ENCODE measurements around the gene HDAC1. TPM values are rescaled to one million over a fixed set of nuclear protein-coding genes. Genes with fewer than 3 reads are reported as not detected.

Gene HDAC1
- total and polyA plus RNA-seq, 10 donors = 83.0 to 116 (median 98.7) TPM

DNA sequence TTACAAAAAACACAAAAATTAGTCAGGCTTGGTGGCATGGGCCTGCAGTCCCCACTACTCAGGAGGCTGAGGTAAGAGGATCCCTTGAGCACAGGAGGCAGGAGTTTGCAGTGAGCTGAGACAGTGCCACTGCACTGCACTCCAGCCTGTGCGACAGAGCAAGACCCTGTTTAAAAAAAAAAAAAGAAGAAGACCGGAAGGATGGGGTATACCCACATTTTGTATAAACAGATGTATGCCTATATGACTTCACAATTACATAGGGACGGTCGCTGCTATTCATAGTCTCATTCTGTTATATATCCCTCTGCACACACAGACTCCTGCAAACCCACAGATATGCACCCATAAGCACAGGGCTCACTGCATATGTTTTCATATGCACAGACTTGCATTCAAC lies 28.1 kb upstream of the HDAC1 start:
- TF ChIP-seq POLR2AphosphoS5 (IDR thresholded peaks at IDR 0.05) = no peak
- TF ChIP-seq CTCF (IDR thresholded peaks at IDR 0.05 in 8 of 11, conservative IDR thresholded peaks at IDR 0.05 in 3 of 11) = no peak
- TF ChIP-seq POLR2A (IDR thresholded peaks at IDR 0.05) = no peak
- intact Hi-C loops (cut with DNase I; ENCODE audit: low total_unique reads) = no loop called here
- Histone ChIP-seq H3K36me3 (no peaks in the 10 kb centered on the region), H3K27me3 (replicated peaks in 1 of 7) (no peaks in the 10 kb centered on the region), H3K4me1 (peaks cover 5 to 77% (median 41%) of the 10 kb centered on the region in 6 donors), H3K27ac (peak overlapping the region in 3 of 8 donors; percentile 30 to 73 (median 49)), H3K9me3 (no peaks in the 10 kb centered on the region), H3K4me3 (peak overlapping the region in 1 of 8 donors; percentile 12)
- no peak for DNase-seq
- WGBS, 5 donors = 52 to 73% (median 64%) methylated on average over 4 of the region's 4 CpGs

DNA sequence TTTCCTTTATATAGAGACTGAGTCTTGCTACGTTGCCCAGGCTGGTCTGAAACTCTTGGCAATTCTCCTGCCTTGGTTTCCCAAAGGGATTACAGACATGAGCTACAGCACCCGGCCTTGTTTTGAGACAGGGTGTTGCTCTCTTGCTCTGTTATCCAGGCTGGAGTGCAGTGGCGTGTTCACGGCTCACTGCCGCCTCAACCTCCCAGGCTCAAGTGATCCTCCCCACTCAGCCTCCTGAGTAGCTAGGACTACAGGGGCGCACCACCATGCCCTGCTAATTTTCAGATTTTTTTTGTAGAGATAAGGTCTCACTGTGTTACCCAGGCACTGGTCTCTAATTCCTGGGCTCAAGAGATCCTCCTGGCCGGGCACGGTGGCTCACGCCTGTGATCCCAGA lies 26.0 kb upstream of the HDAC1 start:
- no peak for TF ChIP-seq POLR2AphosphoS5 (IDR thresholded peaks at IDR 0.05)
- TF ChIP-seq CTCF (IDR thresholded peaks at IDR 0.05 in 8 of 11, conservative IDR thresholded peaks at IDR 0.05 in 3 of 11) = no peak
- no peak for TF ChIP-seq POLR2A (IDR thresholded peaks at IDR 0.05)
- Histone ChIP-seq H3K36me3 (no peaks in the 10 kb centered on the region), H3K27ac (peak overlapping the region in 2 of 8 donors; percentile 36 to 49), H3K4me3 (no peak overlapping the region), H3K27me3 (replicated peaks in 1 of 7) (no peaks in the 10 kb centered on the region), H3K9me3 (no peaks in the 10 kb centered on the region), H3K4me1 (peaks cover 5 to 66% (median 37%) of the 10 kb centered on the region in 6 donors)
- WGBS, 5 donors = 91 to 98% (median 93%) methylated on average over 9 of the region's 9 CpGs
- no peak for DNase-seq
- intact Hi-C loops (cut with DNase I; ENCODE audit: low total_unique reads) = no loop called here

DNA sequence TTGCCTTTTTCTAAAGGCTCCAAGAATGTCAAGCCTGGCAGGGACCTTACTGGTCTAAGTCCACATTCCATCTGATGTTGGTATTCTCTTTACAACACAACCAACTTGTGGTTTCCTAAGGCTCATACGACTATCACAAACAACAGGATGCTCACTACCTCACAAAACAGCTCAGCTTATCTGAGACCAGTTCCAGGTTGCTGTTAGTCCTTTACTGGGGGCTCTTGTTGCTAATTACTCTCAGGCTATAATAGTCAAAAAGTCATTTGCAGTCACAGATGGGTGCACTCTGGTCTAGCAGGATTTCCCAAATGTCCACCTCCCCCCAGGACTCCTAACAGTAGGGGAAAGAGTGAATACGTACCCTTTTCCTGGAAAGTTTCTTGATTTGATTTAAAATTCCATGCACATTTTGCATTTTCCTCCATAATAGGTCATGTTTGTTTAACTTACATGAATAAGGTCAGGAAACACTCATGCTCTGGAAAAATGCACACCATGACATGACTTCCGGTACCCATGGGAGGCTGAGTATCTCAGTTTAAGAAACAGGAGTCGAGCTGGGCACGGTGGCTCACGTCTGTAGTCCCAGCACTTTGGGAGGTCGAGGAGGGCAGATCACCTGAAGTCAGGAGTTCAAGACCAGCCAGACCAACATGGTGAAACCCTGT lies 24.8 kb upstream of the HDAC1 start:
- H3K27me3 ChIP-seq (replicated peaks in 1 of 7) = no peaks in the 10 kb centered on the region
- H3K4me1 ChIP-seq = peaks cover 5 to 73% (median 37%) of the 10 kb centered on the region in 6 donors
- TF ChIP-seq POLR2AphosphoS5 (IDR thresholded peaks at IDR 0.05) (no peak), CTCF (IDR thresholded peaks at IDR 0.05 in 8 of 11, conservative IDR thresholded peaks at IDR 0.05 in 3 of 11) (no peak), POLR2A (IDR thresholded peaks at IDR 0.05) (no peak)
- DNase-seq = no peak
- intact Hi-C loops (cut with DNase I; ENCODE audit: low total_unique reads) = no loop called here
- H3K9me3 ChIP-seq = no peaks in the 10 kb centered on the region
- H3K4me3 ChIP-seq = no peak overlapping the region
- peak overlapping the region in 3 of 8 donors; percentile 7 to 74 (median 52) for H3K27ac ChIP-seq
- H3K36me3 ChIP-seq = peaks cover 0 to 3% (median 0%) of the 10 kb centered on the region in 6 donors
- 53 to 68% (median 58%) methylated on average over 7 of the region's 7 CpGs for WGBS, 5 donors

DNA sequence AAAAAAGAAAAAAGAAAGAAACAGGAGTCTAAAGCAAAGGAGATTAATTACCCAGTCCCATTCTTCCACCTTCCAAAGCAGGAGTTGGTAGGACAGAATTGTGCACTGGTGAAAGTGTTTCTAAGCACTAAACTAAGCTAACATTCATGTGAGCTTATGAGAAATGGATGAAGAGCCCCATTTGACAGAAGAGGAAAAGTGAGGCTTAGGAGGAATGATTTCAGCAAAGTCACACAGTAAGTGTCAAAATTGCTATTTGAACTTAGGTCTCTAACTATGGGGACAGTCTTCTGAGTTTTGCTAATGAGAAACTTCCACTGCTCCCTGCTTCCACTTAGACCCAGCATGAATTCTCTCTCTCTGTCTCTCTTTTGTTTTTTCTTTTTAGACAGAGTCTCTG lies 22.1 kb upstream of the HDAC1 start:
- peaks cover 2 to 80% (median 33%) of the 10 kb centered on the region in 6 donors for H3K4me1 ChIP-seq
- no peaks in the 10 kb centered on the region for H3K9me3 ChIP-seq
- no peak overlapping the region for H3K4me3 ChIP-seq
- no peak for DNase-seq
- peaks cover 0 to 7% (median 0%) of the 10 kb centered on the region in 6 donors for H3K36me3 ChIP-seq
- TF ChIP-seq POLR2A (IDR thresholded peaks at IDR 0.05) = no peak
- no peak for TF ChIP-seq POLR2AphosphoS5 (IDR thresholded peaks at IDR 0.05)
- TF ChIP-seq CTCF (IDR thresholded peaks at IDR 0.05 in 8 of 11, conservative IDR thresholded peaks at IDR 0.05 in 3 of 11) = no peak
- intact Hi-C loops (cut with DNase I; ENCODE audit: low total_unique reads) = no loop called here
- H3K27me3 ChIP-seq (replicated peaks in 1 of 7) = peaks cover 0 to 2% (median 0%) of the 10 kb centered on the region in 7 donors
- no peak overlapping the region for H3K27ac ChIP-seq

Data from spleen (tissue), 11 donors.